NCI-H2171 treated with DMSO at 0.1 percent for 48 hours (cell line): Measurements from ENCODE around the gene ZNF627.
"Not testable (repeated sequence)": the region's sequence is repeated elsewhere in the genome, so short reads cannot be mapped to it uniquely, and the experiment has no call there.

Experiments used
- DNase-seq: peaks from one replicate; lab custom pipeline; 2025; lab: John Stamatoyannopoulos, UW

The ZNF627 gene

DNA sequence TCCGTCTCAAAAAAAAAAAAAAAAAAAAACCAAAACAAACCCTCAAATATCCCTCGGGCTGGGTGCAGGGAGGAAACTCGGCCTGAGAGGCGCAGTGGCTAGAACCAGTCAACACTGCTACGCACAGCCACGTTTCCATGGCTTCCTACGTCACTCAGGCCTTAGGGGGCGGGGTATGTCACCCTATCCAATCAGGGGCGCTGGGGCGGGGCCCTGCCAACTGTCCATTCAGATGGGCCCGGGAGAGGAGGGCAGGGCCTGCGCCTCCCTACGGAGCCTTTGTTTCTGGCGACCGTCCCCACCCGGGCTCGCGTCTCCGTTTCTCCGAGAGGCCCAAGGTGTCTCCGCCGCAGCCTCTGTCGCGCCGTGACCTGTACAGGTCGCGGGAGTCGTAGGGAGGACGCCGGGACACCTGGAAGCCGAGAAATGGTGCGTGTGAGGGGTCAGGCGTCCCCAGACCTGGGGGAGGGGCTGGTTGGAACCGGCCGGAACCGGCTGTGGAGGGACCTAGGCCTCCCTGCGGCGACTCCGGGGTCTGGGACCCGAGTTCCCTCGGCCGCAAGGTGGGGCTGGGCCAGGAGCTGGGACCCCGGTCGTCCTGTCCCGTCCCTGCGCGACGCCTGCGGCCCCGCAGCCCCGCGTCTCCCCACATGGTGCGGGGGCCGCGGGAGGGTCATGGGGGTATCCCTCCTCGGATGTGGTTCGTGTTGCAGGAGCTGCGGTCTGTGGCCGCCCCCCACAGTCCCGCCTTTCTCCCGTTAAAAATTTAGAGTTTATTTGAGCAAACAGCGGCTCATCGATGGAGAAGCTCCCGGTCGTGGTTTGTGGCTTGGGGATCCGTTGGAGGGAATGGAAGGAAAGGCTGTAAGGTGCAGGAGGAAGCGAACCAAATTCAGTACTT, at the start of gene ZNF627:
Gene ZNF627, plus strand, starts transcription at position 282 of the 901 bp plus-strand sequence. Its CDS starts 145 bp downstream, at position 427.
- peak; percentile 98 for DNase-seq

DNA sequence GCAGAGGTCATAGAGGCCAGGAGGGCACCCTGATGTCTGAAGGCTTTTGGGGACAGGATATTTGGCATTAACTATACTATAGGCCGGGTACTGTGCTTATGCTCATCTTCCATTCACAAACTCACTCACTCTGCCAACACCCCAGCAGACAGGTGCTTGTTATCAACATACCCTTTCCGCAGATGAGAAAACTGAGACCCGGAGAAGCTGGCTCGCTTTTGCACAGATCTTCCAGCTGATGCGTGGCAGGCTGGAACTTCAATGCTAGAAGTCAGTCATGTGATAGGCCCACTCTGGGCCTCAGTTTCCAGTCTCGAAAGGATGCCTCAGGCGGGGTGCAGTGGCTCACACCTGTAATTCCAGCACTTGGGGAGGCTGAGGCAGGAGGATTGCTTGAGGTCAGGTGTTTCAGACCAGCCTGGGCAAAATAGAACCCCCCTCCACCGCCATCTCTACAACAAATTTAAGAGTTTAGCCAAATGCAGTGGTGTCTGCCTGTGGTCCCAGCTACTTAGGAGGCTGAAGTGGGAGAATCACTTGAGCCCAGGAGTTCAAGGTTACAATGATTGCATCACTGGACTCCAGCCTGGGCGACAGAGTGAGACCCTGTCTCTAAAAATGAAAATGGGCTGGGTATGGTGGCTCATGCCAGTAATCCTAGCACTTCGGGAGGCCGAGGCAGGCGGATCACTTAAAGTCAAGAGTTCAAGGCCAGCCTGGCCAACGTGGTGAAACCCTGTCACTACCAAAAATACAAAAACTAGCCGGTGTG, 49.2 kb upstream of the ZNF627 start:
- DNase-seq: no peak

DNA sequence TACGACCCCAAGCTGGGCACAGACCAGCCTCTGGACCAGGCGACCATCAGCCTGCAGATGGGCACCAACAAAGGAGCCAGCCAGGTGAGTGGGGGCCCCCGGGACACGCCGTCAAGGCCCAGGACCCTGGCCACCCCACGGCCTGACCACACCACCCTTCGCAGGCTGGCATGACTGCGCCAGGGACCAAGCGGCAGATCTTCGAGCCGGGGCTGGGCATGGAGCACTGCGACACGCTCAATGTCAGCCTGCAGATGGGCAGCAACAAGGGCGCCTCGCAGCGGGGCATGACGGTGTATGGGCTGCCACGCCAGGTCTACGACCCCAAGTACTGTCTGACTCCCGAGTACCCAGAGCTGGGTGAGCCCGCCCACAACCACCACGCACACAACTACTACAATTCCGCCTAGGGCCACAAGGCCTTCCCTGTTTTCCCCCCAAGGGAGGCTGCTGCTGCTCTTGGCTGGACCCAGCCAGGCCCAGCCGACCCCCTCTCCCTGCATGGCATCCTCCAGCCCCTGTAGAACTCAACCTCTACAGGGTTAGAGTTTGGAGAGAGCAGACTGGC, 47.8 kb upstream of the ZNF627 start:
- DNase-seq: no peak

DNA sequence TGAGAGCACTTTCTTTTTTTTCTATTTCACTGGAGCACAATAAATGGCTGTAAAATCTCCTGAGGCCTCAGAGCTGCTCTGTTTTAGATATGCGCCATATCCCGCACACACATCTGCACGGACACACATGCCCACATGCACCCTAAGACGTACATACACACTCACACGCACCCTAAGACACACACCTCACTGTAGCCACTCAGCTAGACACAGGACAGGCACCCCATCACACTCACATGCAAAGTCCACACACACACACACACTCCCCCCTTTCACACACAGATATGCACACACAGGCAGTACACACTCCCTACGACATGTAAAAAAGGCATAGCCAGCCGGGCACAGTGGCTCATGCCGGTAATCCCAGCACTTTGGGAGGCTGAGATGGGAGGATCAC, 47.0 kb upstream of the ZNF627 start:
- no peak for DNase-seq

DNA sequence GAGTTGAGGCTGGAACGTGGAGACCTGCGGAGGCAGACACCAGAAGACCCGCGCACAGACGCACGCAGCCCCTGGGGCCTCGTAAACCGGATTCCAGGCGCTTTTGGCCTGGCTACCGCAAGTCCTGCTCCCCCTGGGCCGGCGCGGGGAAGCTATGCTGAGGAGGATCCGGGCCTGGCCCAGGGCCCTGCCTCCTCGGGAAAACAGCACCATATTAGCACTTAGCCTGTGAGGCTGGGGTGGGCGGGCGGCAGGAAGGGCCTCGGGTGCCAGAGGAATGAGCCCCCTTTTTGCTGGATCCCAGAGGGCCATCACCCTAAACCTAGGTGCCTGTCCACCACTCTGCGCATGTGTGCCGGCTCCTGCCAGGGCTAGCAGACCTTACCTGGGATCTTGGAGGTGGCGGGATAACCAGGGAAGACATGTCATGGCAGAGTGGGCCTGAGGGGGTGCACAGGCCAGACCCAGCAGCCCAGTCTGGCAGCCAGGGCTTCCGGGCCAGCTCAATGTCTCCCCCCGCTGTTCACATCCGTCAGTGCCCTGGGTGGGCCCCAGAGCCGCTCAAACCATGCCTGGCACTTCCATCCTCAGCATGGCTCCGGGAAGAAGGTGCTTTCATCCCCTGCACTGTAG, 45.6 kb upstream of the ZNF627 start:
- no peak for DNase-seq

DNA sequence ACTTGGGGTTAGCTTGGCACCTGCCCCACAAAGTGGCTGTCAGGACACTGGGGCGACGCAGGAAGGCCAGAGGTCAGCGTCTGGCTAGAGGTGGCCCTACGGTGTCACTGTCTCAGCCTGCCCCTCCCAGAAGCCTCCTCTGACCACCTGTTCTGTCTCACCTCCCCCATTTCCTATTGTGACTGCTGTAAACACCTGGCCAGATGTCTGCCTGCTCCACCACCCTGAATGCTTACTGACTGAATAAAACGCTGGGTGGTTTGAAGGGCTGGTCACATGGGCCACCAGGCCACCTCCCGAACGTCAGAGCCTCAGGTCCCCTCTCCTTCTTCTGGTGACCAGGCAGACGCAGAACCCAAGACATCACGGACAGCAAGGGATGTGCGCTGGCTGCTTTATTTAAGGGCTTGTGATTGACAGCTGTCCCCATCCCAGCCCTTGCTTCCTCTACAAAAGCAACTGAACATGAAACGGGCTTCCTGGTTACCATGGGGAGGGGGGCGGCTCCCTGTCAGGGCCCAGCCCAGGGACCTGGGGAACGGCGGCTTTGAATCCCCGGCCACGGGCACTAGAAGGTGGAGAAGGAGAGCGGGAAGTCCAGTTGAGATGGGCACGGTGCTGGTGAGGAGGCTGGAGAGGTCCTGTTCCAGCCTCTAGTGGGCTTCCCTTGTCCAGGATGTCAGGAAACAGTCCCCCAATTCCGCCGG, 44.5 kb upstream of the ZNF627 start:
- DNase-seq: no peak

DNA sequence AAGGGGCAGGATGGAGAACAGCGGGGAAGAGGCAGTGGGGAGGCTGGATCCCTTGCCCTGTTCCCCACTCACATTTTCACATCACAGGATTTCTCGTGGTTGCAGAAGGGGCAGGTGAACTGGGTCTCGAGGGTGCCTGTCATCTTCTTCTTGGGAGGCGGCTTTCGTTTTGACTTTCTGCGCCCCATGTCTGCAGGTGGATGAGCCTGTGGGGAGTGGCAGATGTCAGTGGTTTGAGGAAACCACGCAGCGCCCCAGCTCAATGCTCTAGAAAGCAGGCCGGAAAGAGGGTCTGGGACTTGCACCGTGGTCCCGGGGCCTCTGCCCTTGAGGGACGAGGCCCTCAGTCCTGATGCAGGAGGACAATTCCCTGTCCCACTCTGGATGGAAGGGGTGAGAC, 43.1 kb upstream of the ZNF627 start:
- DNase-seq: no peak

DNA sequence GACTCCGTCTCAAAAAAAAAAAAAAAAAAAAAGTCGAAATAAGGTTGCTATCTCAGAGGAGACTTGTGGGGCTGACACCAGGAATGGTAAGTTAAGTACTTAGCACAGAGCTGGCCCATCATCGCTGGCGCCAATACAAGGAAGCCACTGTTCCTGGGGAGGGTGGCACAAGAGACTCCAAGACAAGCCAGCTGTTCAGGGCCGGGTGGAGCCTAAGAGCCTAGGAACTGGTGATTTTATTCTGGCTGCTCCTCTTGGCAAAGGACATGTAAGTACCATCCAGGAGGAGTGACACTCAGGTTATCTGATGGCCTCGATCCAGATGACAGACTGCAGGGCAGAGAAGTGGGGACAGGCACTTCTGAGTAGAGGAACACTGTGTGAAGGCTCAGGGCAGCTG, 42.0 kb upstream of the ZNF627 start:
- no peak for DNase-seq

DNA sequence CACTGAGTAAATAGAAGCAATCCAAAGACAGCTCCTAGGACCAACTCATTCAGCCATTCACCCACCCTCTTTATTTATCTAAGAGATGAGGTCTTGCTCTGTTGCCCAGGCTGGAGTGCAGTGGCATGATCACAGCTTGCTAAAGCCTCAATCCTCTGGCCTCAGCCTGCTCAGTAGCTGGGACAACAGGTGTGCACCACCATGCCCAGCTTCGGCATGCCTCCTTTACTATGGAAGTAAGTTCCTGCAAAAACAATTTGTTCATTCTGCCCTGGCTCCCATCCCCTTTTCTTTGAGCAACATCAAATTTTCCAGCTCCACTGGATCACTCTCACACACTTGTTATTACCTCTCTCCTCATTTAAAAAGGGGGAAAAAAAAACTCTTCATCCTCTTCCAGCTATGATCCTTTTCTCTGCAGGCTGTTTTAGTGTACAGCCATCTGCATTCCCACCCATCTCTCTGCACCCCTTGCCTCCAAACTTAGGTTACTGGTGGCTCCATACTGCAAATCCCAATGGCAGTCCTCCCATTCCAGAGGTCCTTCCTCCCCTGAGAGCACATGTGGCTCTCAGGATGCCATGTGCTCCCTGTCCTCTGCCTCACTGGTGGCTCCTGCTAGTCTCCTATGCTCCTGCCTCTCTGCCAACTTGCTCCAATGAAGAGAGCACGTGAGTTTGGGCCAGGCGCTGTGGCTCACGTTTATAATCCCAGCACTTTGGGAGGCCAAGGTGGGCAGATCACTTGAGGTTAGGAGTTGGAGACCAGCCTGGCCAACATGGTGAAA, 40.5 kb upstream of the ZNF627 start:
- no peak for DNase-seq

DNA sequence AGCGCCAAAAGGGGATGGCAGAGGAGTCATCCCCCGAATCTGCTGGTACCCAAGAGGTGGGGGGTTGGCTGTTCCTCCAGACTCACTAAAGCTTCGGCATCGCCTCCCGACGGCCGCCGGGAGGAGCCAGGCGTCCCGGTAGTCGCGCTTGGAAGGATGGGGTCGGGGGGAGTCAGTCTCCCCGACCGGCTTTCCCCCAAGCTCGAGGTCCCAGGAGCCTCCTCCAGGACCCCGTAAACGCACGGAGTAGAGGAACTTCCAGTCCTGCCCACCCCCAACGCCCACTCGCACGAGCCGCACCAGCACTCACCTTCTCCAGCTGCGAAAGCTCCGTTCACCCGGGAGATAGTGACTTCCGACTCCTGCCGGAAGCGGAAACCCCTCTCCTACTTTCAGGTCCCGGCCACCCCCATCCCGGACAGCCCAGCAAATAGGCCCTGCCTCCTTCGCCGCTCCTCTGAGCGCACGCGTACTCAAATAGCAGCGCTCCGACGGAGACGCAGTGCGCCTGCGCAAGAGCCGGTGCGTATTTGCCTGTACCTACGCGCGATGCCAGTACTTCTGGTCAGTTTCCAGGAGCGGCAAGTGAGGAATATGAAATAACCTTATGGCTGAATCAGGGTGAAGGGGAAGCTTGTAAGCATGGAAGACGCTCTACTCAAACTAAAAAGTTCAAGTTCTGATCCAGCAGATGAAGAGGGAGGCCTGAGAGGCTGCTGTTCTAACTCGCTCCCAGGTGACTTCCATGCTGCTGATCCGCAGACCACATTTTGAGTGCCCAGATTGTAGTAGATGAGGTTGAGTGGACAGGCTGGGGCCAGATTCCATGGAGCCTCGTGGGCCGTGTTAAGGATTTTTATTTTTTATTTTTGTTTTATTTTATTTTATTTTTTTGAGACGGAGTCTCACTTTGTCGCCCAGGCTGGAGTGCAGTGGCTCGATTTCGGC, 38.1 kb upstream of the ZNF627 start, which contains the start of gene ELOF1:
Gene ELOF1, minus strand, starts transcription at position 350 of the 948 bp plus-strand sequence. CDS start 4,883 bp downstream, outside the sequence.
- peak; percentile 97 for DNase-seq

DNA sequence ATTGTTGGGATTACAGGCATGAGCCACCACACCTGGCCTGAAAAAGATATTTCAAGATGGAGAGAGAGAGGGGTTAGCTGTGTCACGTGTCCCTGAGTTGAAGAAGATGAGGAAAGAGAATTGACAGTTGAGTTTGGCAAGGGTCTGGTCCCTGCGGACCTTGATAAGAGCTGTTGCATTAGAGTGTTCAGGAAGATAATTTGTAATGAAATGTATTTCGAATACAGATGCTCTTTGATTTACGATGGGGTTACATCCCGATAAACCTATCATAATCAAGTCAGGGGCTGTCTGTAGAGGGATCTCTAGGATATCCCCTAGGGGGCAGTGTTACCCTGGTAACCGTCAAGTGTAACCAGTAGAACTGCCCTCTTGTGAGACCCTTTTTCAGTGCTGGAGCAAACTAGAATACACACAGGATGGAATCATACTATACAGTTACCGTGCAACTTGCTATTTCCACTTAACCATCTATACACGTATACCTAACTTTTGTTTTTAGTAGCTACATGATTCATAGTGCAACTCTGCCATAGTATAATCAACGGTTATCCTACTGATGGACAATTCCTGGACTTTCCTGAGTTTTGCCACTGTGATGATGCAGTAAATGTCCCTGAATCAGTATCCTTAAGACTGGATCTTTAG, 36.8 kb upstream of the ZNF627 start:
- DNase-seq: peak; percentile 45

DNA sequence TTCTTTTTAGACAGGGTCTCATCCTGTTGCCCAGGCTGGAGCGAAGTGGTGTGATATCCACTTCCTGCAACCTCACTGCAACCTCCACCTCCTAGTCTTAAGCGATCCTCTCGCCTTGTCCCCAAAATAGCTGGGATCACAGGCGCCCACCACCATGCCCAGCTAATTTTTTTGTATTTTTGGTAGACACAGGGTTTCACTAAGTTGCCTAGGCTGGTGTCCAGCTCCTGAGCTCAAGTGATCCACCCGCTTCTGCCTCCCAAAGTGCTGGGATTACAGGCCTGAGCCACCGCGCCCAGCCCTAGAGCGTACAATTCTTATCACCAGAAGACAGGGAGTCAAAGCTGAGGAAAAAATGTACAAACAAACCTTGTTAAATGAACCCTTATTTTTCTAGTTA, 33.8 kb upstream of the ZNF627 start:
- no peak for DNase-seq

DNA sequence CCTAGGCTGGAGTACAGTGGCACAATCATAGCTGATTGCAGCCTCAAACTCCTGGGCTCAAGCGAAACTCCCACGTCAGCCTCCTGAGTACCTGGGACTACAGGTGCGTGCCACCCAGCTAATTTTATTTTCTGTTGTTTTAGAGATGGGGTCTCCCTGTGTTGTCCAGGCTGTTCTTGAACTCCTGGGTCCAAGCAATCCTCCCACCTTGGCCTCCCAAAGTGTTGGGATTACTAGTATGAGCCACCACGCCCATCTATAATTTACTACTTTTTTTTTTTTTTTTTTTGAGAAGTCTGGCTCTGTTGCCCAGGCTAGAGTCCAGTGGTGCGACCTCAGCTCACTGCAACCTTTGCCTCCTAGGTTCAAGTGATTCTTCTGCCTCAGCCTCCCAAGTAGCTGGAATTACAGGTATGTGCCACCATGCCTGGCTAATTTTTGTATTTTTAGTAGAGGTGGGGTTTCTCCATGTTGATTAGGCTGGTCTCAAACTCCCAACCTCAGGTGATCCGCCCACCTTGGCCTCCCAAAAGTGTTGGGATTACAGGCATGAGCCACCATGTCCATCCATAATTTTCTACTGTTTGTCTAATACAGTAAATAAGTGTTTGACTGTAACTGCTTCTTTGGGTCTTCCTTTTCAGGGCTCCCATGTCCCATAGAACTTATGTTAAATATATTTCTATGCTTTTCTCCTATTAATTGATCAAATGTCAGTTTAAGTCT, 33.0 kb upstream of the ZNF627 start:
- DNase-seq: not testable (repeated sequence)

DNA sequence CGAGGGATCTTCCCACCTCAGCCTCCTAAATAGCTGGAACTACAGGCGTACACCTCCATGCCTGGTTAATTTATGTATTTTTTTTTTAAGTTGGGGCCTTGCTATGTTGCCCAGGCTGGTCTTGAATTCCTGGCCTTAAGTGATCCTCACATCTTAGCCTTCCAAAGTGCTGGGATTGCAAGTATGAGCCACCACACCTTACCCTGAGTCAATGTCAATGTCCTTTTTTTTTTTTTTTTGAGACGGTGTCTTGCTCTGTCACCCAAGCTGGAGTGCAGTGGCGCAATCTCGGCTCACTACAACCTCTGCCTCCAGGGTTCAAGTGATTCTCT, 31.7 kb upstream of the ZNF627 start:
- DNase-seq: not testable (repeated sequence)

DNA sequence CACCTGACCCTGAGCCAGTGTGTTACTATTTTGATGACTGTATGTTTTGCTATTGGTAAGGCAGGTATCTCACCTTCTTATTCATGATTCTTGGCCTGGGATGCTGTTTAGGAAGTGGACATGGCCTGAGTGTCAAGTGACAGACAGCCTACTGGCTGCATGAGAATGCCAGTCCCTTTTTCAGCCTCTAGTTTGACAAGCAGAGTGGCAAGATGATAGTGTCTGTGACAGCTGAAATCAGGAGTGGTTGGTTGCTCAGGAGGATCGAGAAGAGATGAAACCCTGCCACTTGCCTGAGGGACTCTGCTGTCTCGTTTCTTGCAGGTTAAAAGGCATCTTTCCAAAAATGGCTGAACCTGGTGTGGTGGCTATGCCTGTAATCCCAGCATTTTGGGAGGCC, 31.1 kb upstream of the ZNF627 start:
- no peak for DNase-seq

DNA sequence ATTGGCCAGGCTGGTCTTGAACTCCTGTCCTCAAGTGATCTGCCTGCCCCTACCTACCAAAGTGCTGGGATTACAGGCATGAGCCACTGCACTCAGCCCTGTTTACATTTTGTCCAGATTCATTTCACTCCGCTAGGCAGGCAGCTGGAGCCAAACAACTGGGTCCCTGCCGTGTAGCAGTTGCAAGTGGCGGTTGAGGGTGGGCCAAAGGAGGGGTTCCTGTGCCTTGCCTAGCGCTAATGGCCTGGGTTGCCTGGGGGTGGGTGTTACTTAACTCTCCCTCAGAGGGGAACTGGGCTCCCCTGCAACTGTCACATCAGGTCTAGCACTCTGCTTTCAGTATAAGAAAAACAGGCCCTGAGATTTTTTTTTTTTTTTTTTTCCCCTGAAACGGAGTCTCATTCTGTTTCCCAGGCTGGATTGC, 27.2 kb upstream of the ZNF627 start:
- peak; percentile 84 for DNase-seq

DNA sequence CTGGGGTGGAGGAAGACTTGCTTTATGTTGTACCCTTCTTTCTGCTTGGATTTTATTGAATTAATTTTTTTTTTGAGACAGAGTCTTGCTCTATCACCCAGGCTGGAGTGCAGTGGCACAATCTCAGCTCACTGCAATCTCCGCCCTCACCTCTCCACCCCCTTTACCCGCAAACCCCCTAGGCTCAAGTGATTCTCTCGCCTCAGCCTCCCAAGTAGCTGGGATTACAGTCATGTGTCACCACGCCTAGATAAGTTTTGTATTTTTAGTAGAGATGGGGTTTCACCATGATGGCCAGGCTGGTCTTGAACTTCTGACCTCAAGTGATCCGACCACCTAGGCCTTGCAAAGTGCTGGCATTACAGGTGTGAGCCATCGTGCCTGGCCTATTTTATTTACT, 23.9 kb upstream of the ZNF627 start:
- DNase-seq: not testable (repeated sequence)

DNA sequence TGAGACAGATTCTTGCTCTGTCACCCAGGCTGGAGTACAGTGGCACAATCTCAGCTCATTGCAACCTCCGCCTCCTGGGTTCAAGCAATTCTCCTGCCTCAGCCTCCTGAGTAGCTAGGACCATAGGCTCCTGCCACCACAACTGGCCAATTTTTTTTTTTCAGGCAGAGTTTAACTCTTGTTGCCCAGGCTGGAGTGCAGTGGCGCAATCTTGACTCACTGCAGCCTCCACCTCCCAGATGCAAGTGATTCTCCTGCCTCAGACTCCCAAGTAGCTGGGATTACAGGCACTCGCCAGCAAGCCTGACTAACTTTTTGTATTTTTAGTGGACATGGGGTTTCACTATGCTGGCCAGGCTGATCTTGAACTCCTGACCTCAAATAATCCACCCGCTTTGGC, 23.5 kb upstream of the ZNF627 start:
- DNase-seq: not testable (repeated sequence)
